Endodermal cell (in vitro differentiated cells): Measurements from ENCODE around the gene ROR1. TPM values are rescaled to one million over a fixed set of nuclear protein-coding genes. Genes with fewer than 3 reads are reported as not detected.

Experiments
- DNase-seq: peaks from one replicate; pipeline ENCODE4 v3.0.0-alpha.2; 2017
- H3K27ac ChIP-seq: 2 replicates; pipeline ENCODE4 v1.5.1; 2013; ENCODE audit warnings: mild to moderate bottlenecking, low read depth, low read length, moderate library complexity
- H3K27me3 ChIP-seq: 2 replicates; pipeline ENCODE4 v1.6.1; 2013; ENCODE audit warnings: mild to moderate bottlenecking, low read length, moderate library complexity; ENCODE audit not compliant: insufficient read depth, control insufficient read depth, poor library complexity, severe bottlenecking
- H3K36me3 ChIP-seq: 2 replicates; pipeline ENCODE4 v1.7.0; 2013; ENCODE audit warnings: mild to moderate bottlenecking, low read length, moderate library complexity; ENCODE audit not compliant: control insufficient read depth, insufficient read depth
- H3K4me1 ChIP-seq: one replicate; pipeline ENCODE4 v1.7.0; 2013; ENCODE audit warnings: low read length; ENCODE audit not compliant: control insufficient read depth, insufficient read depth
- H3K4me3 ChIP-seq: 2 replicates; pipeline ENCODE4 v1.5.1; 2013; ENCODE audit warnings: mild to moderate bottlenecking, low read length, moderate library complexity
- H3K9ac ChIP-seq: 2 replicates; pipeline ENCODE4 v1.6.1; 2013; ENCODE audit warnings: mild to moderate bottlenecking, low read length, moderate library complexity; ENCODE audit not compliant: poor library complexity, severe bottlenecking; ENCODE audit errors: extremely low read depth
- H3K9me3 ChIP-seq: 2 replicates; pipeline ENCODE4 v1.6.1; 2013; ENCODE audit warnings: mild to moderate bottlenecking, low read length, moderate library complexity; ENCODE audit not compliant: control insufficient read depth
- H3K27ac Mint-ChIP-seq: 2 replicates; pipeline ENCODE4 v1.8.0; 2020; ENCODE audit warnings: mixed read lengths
- H3K27me3 Mint-ChIP-seq: 2 replicates; pipeline ENCODE4 v1.8.0; 2021; ENCODE audit warnings: mild to moderate bottlenecking, mixed read lengths; ENCODE audit not compliant: insufficient read depth
- H3K36me3 Mint-ChIP-seq: 2 replicates; pipeline ENCODE4 v1.8.0; 2020; ENCODE audit warnings: low read depth, mixed read lengths
- H3K4me1 Mint-ChIP-seq: 2 replicates; pipeline ENCODE4 v1.8.0; 2020; ENCODE audit warnings: mixed read lengths
- H3K4me3 Mint-ChIP-seq: 2 replicates; pipeline ENCODE4 v1.8.0; 2020; ENCODE audit warnings: mild to moderate bottlenecking, moderate library complexity, mixed read lengths
- H3K9me3 Mint-ChIP-seq: 2 replicates; pipeline ENCODE4 v1.8.0; 2020; ENCODE audit warnings: mild to moderate bottlenecking, mixed read lengths
- WGBS, 2 experiments: methylation state at CpG; one replicate each; pipeline versions ENCODE4 v1.1.5 to v1.1.7; 2013; ENCODE audit warnings: missing lambda C conversion rate in 2 of 2, mixed read lengths in 1 of 2; ENCODE audit not compliant: insufficient coverage in 1 of 2, insufficient read length in 1 of 2; 5-methylcytosine and 5-hydroxymethylcytosine counted together
- total RNA-seq, 2 donors: library from RNA; stranded (reverse); fragmentation: NEBNext Ultra II Directional in 1 of 2; extraction: Animal tissue kit (Norgen Biotek cat#: 25700) in 1 of 2; gene quantifications; 2 replicates in 1 of 2; 3 replicates in 1 of 2; pipeline ENCODE4 v1.2.1, GENCODE V29; 2021
- TF ChIP-seq, protein P1 (sequence below): fragments of 200-600 bp; sonication (generic); conservative IDR thresholded peaks from 2 replicates; pipeline ENCODE4 v1.5.0; 2021; ENCODE audit warnings: antibody characterized with exemption, mild to moderate bottlenecking

The ROR1 gene
- total RNA-seq, 2 donors from 2014 or later, result 77.4 to 77.9 TPM

DNA sequence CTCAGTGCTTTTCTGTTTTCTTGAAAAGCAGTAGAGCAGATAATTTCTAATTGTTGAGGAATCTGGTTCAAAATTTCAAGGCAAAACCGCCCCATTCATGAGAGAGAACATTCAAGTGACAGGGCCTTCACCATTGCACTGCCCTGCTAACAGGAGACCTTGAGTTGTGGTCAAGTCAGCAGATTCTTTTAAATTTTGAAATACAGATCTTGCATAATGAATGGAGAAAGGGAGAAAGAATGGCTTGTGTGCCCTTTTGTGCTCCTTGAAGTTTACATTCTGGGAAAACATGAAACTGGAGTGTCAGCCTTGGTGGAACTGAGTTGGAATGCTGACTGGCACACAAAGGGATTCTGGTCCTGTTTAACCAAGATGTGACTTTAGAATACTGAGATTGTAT lies 265.1 kb downstream of the ROR1 start:
- TF ChIP-seq, protein P1, sequence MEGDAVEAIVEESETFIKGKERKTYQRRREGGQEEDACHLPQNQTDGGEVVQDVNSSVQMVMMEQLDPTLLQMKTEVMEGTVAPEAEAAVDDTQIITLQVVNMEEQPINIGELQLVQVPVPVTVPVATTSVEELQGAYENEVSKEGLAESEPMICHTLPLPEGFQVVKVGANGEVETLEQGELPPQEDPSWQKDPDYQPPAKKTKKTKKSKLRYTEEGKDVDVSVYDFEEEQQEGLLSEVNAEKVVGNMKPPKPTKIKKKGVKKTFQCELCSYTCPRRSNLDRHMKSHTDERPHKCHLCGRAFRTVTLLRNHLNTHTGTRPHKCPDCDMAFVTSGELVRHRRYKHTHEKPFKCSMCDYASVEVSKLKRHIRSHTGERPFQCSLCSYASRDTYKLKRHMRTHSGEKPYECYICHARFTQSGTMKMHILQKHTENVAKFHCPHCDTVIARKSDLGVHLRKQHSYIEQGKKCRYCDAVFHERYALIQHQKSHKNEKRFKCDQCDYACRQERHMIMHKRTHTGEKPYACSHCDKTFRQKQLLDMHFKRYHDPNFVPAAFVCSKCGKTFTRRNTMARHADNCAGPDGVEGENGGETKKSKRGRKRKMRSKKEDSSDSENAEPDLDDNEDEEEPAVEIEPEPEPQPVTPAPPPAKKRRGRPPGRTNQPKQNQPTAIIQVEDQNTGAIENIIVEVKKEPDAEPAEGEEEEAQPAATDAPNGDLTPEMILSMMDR, result no peak
- H3K9me3 ChIP-seq, result no peaks in the 10 kb centered on the region
- no peaks in the 10 kb centered on the region for H3K4me1 ChIP-seq
- Mint-ChIP-seq H3K4me3 (no peak overlapping the region), H3K9me3 (no peaks in the 10 kb centered on the region), H3K36me3 (peaks cover 16% of the 10 kb centered on the region), H3K27ac (no peak overlapping the region), H3K4me1 (peaks cover 30% of the 10 kb centered on the region), H3K27me3 (no peaks in the 10 kb centered on the region)
- no peak overlapping the region for H3K27ac ChIP-seq
- no peaks in the 10 kb centered on the region for H3K36me3 ChIP-seq
- no peak overlapping the region for H3K9ac ChIP-seq
- no peak overlapping the region for H3K4me3 ChIP-seq
- 91 to 100% methylated on average over 1 of the region's 1 CpG for WGBS, 2 experiments
- no peak for DNase-seq
- H3K27me3 ChIP-seq, result no peaks in the 10 kb centered on the region

DNA sequence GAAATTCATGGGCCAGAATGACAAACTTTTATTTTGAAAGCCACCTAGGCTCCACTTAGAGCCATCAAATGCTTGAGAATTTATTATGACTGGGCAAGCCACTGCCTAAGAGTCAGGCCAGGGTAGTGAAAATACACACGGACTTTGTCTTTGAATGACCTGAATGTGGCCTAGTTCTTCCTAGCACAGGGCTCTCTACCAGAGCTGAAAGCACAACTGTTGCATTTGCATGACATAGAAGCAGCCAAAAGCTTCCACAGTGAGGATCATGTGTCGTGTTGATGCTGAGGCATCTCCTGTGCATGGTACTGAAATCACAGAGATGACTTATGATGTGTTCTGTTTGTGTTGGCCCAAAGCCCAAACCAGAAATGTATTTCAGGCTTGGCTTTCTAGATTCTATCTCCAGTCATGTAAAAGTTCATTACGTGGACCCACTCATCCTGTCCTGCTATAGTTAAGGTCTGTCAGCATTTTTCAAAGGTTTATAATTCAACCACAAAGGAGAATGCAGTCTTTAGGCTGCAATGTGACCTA lies 265.6 kb downstream of the ROR1 start:
- Mint-ChIP-seq H3K9me3 (no peaks in the 10 kb centered on the region), H3K27ac (no peak overlapping the region), H3K4me3 (no peak overlapping the region), H3K36me3 (peaks cover 16% of the 10 kb centered on the region), H3K4me1 (peaks cover 30% of the 10 kb centered on the region), H3K27me3 (no peaks in the 10 kb centered on the region)
- H3K36me3 ChIP-seq, result no peaks in the 10 kb centered on the region
- no peaks in the 10 kb centered on the region for H3K9me3 ChIP-seq
- no peaks in the 10 kb centered on the region for H3K27me3 ChIP-seq
- WGBS, 2 experiments, result 65 to 74% methylated on average over 3 of the region's 3 CpGs
- TF ChIP-seq, protein P1, result no peak
- no peak overlapping the region for H3K9ac ChIP-seq
- H3K4me1 ChIP-seq, result no peaks in the 10 kb centered on the region
- no peak overlapping the region for H3K27ac ChIP-seq
- H3K4me3 ChIP-seq, result no peak overlapping the region
- DNase-seq, result no peak

DNA sequence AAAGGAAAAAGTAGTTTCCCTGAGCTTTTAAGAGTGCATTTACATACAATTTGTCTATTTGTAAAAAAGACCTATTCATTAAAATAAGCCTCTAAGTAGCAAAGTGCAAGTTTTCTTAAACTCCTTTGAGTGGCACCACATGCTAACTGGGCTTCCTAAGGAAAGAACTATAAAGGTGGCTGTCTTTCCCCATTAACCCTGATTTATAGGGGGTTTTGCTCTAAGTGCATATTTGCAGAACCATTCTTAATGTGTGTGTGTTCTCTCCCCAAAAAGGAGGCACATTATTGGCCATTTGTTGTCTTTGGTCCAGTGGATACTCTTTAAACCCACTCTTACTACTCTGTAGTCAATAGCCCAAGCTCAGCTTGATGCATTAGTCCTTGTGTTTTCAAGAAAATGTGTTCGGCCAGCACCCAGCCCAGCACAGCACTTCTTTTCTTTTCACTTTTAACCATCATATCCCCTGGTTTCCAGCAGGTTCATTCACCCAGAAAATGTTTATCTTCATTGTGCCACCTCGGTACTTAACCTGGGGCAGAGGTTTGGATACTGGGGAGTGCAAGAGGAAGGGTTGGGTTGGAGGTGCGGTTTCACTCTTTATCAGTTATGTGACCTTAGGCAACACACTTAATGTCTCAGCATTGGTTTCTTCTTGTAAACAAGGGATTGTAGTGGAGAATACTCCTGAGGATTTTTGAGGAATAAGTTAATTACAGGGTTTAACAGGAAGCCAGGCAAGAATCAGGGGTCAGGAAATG lies 267.7 kb downstream of the ROR1 start:
- peaks cover 41% of the 10 kb centered on the region for H3K4me1 Mint-ChIP-seq
- Histone ChIP-seq H3K9ac (no peak overlapping the region), H3K27me3 (no peaks in the 10 kb centered on the region), H3K27ac (no peak overlapping the region), H3K4me3 (no peak overlapping the region), H3K36me3 (no peaks in the 10 kb centered on the region), H3K9me3 (no peaks in the 10 kb centered on the region), H3K4me1 (peaks cover 4% of the 10 kb centered on the region)
- H3K27me3 Mint-ChIP-seq, result no peaks in the 10 kb centered on the region
- H3K27ac Mint-ChIP-seq, result no peak overlapping the region
- 90 to 100% methylated on average over 2 to 3 of the region's 3 CpGs for WGBS, 2 experiments
- no peak for DNase-seq
- H3K4me3 Mint-ChIP-seq, result no peak overlapping the region
- peaks cover 3% of the 10 kb centered on the region for H3K36me3 Mint-ChIP-seq
- TF ChIP-seq, protein P1, result no peak
- H3K9me3 Mint-ChIP-seq, result no peaks in the 10 kb centered on the region
